ENCODE data around the gene NPLOC4. TPM values are rescaled to one million over a fixed set of nuclear protein-coding genes. Genes with fewer than 3 reads are reported as not detected.

The NPLOC4 gene
- total and polyA plus RNA-seq, 9 of the 15 experiments (the other 6 are each of a cell fraction or from before 2014, with no cell fraction given): 1.5 to 116 (median 64.5) TPM

- TF ChIP-seq ZNF639 (CRISPR knock-in tag; conservative IDR thresholded peaks at IDR 0.05 in 1 of 2, IDR thresholded peaks at IDR 0.05 in 1 of 2) (no peak), XRCC5 (IDR thresholded peaks at IDR 0.05; ENCODE audit: low read depth, low read length) (0 out of 2 replicates have a peak, but pooled peaks have one; percentile 19), ZFP36 (IDR thresholded peaks at IDR 0.05; ENCODE audit: low read depth, low read length, partially characterized antibody) (peak; percentile 16), ZNF143 (CRISPR knock-in tag; IDR thresholded peaks at IDR 0.05) (0 out of 2 replicates have a peak, but pooled peaks have one; percentile 29), ZNF780A (CRISPR knock-in tag; IDR thresholded peaks at IDR 0.05) (no peak), ZNF449 (CRISPR knock-in tag; IDR thresholded peaks at IDR 0.05) (no peak), ATF7 (IDR thresholded peaks at IDR 0.05) (no peak), TCFL5 (CRISPR knock-in tag; conservative IDR thresholded peaks at IDR 0.05) (no peak), MNT (conservative IDR thresholded peaks at IDR 0.05) (no peak), ZNF696 (CRISPR knock-in tag; conservative IDR thresholded peaks at IDR 0.05) (no peak)
These were observed 86.0 kb downstream of the NPLOC4 start (continued) for GRCh38 chr17:81550830-81551457.

Data from K562 (cell line).